HG02763 (cell line): ENCODE results near the gene SCAF11.
A peak's percentile ranks its signal among the peaks of the same experiment; 100 is the strongest.
"Not testable (repeated sequence)": the region's sequence is repeated elsewhere in the genome, so short reads cannot be mapped to it uniquely, and the experiment has no call there.

Experiments
- ATAC-seq: cut with Tn5 transposase; IDR thresholded peaks from one replicate; pipeline ENCODE4 v1.9.1; 2021; ENCODE audit warnings: mild to moderate bottlenecking, moderate library complexity; ENCODE audit not compliant: unreplicated experiment

SCAF11 gene, protein sequence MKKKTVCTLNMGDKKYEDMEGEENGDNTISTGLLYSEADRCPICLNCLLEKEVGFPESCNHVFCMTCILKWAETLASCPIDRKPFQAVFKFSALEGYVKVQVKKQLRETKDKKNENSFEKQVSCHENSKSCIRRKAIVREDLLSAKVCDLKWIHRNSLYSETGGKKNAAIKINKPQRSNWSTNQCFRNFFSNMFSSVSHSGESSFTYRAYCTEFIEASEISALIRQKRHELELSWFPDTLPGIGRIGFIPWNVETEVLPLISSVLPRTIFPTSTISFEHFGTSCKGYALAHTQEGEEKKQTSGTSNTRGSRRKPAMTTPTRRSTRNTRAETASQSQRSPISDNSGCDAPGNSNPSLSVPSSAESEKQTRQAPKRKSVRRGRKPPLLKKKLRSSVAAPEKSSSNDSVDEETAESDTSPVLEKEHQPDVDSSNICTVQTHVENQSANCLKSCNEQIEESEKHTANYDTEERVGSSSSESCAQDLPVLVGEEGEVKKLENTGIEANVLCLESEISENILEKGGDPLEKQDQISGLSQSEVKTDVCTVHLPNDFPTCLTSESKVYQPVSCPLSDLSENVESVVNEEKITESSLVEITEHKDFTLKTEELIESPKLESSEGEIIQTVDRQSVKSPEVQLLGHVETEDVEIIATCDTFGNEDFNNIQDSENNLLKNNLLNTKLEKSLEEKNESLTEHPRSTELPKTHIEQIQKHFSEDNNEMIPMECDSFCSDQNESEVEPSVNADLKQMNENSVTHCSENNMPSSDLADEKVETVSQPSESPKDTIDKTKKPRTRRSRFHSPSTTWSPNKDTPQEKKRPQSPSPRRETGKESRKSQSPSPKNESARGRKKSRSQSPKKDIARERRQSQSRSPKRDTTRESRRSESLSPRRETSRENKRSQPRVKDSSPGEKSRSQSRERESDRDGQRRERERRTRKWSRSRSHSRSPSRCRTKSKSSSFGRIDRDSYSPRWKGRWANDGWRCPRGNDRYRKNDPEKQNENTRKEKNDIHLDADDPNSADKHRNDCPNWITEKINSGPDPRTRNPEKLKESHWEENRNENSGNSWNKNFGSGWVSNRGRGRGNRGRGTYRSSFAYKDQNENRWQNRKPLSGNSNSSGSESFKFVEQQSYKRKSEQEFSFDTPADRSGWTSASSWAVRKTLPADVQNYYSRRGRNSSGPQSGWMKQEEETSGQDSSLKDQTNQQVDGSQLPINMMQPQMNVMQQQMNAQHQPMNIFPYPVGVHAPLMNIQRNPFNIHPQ (N-terminal part only)

DNA sequence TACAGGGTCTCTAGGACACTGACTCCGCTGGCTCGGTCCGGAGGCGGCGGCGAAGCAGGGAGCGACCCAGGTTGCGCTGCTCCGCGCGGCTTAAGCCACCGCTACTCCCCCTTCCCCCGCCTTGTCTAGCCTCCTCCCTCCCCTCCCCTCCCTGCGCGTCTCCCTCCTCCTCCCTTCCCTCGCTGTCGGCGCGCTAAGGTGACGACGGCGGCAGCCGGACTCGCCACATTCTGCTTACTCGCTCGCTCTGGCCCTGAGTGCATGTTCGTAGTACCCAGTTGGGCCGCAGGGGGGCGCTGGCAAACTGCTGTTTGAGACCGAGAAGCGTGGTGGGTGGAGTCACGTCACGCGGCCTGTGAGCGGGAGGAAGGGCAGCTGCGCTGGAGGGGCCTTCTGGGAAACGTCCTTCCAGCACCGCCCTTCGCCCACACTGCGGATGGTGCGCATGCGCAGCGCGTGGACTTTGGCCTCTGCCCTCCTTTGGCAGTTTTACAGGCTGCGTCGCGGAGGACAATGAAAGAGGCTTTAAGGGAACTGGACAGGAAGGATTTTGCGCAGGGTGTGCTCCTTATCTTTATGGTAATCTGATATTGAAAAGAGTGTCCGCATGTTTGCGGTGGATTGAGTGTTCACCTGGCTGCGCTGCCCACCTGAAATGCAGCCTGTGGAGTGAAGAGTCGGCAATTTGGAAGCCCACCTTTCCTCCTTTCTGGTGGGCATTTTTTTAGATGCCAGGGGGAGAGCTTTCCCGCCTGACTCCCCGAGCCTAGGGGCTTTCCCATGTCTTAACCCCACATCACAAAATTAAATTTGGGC lies at the start of gene SCAF11:
Gene SCAF11, minus strand, starts transcription at position 107 of the 816 bp plus-strand sequence. CDS start 26,407 bp downstream, outside the sequence.
- peak; percentile 63 for ATAC-seq

DNA sequence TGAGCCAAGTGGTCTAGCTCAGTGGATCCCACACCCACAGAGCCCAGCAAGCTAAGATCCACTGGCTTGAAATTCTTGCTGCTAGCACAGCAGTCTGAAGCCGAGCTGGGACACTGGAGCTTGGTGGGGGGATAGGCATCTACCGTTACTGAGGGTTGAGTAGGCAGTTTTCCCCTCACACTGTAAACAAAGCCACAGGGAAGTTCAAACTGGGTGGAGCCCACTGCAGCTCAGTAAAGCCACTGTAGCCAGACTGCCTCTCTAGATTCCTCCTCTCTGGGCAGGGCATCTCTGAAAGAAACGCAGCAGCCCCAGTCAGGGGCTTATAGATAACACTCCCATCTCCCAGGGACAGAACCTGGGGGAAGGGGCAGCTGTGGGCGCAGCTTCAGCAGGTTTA lies 46.7 kb upstream of the SCAF11 start:
- ATAC-seq: not testable (repeated sequence)

DNA sequence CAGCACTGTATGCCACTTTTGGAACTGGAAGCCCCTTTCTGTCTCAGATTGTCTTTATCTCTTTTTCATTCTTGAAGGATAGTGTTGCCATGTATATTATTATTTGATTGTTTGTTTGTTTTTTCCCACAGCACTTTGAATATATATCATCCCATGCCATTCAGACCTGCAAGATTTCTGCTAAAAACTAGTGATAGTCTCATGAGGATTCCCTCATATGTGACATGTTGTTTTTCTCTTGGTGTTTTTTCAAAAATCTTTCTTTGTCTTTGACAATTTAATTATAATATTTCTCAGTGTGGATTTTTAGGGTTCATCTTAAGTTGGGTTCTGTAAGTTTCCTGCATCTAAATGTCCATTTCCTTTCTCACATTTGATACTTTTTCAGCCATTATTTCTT lies 36.8 kb upstream of the SCAF11 start:
- no peak for ATAC-seq

DNA sequence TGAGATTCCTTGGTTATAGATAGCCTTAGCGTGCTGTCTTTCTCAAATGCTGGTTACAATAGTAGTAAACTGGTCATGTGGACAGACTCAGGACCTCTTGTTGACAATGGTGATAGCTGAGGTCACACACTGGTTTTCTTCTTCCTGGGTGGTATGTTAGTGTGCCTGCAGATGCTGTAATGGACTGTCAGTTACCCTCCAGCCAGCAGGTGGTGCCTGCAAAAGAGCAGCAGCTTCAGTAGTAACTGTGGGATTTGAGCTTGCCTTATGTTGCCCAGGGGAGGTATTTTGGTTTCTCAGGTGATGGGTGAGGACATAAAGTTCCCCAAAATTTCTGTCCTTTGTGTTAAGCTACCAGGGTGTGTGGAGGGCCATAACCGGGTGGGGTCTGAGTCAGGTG lies 33.7 kb upstream of the SCAF11 start:
- ATAC-seq: no peak

DNA sequence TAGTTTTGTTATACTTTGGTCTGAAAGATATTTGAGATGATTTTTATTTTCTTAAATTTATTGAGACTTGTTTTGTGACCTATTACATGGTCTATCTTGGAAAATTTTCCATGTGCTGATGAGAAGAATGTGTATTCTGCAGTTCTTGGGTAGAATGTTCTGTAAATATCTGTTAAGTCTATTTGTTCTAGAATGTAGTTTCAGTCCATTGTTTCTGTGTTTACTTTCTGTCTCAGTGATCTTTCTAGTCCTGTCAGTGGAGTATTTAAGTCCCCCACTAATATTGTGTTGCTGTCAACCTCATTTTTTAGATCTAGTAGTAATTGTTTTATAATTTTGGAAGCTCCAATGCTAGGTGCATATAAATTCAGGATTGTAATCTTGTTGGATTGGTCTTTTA lies 30.4 kb upstream of the SCAF11 start:
- no peak for ATAC-seq

DNA sequence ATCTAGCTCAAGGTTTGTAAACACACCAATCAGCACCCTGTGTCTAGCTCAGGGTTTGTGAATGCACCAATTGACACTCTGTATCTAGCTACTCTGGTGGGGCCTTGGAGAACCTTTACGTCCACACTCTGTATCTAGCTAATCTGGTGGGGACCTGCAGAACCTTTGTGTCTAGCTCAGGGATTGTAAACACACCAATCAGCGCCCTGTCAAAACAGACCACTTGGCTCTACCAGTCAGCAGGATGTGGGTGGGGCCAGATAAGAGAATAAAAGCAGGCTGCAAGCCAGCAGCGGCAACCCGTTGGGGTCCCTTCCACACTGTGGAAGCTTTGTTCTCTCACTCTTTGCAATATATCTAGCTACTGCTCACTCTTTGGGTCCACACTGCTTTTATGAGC lies 28.3 kb upstream of the SCAF11 start:
- ATAC-seq: not testable (repeated sequence)

DNA sequence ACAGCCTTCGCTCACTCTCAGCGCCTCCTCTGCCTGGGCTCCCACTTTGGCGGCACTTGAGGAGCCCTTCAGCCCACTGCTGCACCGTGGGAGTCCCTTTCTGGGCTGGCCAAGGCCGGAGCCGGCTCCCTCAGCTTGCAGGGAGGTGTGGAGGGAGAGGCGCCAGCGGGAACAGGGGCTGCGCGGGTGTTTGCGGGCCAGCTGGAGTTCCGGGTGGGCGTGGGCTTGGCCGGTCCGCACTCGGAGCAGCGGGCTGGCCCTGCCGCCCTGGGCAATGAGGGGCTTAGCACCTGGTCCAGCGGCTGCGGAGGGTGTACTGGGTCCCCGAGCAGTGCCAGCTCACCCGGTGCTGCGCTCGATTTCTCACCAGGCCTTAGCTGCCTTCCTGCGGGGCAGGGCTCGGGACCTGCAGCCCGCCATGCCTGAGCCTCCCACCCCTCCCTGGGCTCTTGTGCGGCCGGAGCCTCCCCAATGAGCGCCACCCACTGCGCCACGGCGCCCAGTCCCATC lies 27.5 kb upstream of the SCAF11 start:
- ATAC-seq: not testable (repeated sequence)

DNA sequence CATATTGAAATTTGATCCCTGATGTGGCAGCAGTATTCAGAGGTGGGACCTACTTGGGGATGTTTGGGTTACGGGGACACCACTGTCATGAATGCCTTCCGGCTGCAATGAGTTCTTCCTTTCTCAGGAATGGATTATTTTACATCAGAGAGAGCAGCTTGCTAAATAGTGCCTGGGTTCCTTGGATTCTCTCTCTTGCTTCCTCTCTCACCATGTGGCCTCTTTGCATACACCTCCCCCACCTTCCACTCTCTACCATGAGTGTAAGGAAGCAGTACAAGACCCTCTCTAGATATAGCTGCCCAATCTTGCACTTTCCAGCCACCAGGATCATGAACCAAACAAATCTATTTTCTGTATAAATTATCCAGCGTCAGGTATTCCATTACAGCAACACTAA lies 15.4 kb upstream of the SCAF11 start:
- ATAC-seq: no peak

DNA sequence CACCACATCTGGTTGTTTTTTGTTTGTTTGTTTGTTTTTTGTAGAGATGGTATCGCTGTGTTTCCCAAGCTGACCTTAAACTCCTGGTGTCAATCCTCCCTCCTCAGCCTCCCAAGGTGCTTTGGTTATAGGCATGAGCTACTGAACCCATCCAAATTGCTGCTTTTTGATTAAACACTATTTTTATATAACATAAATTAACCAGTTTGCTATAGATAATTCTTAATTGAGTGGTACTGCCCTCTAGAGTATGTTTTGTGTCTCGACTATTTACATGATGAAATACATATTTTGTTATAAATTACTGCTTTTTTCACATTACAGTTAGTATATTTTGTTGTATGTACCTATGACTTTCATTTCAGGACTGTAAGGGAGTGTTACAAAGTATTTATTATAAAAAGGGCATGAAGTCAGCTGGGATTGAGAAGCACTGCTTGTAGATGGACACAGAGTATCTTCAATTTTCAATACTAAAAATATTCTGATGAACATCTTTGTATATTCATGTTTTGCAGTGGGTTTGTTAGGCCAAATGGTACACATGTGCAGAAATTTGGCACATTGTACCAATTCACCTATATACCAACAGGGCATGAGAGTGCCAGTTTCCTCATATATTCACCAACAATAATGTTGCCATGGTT lies 14.9 kb upstream of the SCAF11 start:
- no peak for ATAC-seq

DNA sequence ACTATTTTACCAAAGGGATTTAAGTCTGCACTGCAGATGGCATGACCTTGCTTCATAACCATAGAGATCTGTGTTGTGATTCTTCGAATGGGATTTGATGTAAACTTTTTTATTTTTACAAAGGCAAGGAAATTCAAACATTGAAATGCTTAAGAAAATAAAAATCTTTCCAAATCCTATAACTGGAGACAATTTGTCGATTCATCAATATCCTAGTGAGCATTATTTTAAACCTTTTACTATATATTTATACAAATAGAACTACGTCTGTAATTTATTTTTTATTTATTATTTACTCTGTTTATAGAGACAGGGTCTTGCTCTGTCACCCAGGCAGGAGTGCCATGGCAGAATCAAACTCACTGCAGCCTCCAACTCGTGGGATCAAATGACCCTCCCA lies 14.3 kb upstream of the SCAF11 start:
- no peak for ATAC-seq

DNA sequence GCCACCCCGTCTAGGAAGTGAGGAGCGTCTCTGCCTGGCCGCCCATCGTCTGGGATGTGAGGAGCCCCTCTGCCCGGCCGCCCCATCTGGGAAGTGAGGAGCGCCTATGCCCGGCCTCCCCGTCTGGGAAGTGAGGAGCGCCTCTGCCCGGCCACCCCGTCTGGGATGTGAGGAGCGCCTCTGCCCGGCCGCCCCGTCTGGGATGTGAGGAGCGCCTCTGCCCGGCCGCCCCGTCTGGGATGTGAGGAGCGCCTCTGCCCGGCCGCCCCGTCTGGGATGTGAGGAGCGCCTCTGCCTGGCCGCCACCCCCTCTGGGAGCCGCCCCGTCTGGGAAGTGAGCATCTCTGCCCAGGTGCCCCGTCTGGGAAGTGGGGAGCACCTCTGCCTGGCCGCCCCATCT lies 9.7 kb upstream of the SCAF11 start:
- not testable (repeated sequence) for ATAC-seq

DNA sequence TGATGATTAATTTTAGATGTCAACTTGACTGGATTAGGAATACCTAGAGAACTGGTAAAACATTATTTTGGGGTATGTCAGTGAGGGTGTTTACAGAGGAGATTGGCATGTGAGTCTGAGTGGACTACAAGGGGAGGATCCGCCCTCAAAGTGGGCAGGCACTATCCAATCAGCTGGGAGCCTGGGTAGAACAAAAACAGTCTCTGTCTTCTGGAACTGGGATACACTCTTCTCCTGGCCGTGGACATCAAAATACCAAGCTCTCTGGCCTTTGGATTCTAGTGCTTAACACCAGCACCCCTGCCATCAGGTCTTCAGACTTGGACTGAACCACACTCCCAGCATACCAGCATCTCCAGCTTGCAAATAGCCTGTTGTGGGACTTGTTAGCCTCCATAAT lies 4.4 kb upstream of the SCAF11 start:
- ATAC-seq: no peak

DNA sequence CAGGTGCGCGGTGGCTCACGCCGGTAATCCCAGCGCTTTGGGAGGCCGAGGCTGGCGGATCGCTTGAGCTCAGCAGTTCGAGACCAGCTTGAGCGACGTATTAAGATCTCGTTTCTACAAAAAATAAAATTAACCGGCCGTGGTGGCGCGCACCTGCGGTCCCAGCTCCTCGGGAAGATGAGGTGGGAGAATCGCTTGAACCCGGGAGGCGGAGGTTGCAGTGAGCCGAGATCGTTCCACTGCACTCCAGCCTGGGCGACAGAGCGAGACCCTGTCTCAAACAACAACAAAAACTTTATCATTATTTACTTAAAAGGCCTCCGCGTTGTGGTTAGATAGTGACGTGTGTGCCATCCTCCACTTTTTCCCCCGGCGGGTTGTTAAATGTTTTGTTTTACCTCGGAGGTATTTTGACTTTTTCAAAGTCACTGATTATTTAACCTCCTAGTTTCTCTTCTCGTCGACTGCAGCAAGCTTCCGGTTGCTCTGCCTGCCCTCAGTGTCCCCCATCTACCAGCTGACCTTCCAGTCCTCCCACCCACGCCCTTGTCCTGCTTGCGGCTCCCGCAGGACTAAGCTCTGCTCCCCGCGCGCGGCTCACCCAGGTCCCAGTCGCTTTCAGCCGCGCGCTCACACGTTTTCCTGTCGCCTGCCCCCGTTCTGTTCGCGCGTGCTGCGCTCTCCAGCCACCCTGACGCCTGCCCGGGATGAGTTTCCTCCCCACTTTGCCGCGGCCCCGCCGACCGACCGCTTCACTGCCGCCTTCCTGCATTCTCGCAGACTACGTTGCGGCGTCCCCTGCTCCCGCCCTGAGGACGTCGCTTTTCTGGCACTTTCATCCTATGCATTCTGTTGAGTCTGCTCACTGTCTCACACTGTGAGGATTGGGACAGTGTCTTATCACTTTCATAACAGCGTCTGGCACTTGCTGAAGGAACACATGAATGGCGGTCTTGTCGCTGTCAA lies 1.2 kb upstream of the SCAF11 start:
- peak; percentile 24 for ATAC-seq

DNA sequence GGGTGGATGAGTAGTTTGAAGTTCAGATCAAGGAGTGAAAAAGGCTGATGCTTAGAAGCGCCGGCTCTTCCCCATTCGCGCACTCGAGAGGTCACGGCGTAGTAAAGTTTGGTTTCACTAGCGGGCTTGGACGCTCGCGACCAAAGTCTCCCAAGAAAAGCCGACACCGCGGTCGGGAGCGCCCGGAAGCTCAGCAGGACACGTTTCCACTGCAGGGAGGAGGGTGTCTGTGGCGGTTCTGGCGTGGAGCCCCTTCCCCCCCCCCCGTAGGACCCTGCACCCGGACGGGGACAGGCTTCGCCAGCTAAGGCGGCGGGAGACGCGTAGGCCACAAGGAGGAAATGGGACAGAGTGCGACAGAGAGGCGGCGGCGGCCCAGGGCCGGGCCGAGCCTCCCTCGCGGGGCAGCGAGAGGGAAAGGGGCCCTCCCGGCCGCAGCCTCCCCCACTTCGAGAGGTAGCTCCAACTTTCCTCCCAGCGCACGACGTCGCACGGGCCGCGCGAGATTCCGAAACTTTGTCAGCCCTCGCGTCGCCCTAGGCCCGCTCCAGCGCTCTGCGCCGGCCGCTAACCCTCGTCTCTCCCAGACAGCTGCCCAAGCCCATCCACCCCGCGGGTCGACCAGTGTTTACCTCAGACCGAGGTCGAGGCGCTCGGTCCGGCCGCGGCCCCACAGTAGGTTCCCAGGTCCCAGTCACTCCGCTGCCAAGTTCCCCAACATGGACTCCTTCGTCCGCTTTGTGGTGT lies 480 bp downstream of the SCAF11 start:
- ATAC-seq: peak; percentile 27

DNA sequence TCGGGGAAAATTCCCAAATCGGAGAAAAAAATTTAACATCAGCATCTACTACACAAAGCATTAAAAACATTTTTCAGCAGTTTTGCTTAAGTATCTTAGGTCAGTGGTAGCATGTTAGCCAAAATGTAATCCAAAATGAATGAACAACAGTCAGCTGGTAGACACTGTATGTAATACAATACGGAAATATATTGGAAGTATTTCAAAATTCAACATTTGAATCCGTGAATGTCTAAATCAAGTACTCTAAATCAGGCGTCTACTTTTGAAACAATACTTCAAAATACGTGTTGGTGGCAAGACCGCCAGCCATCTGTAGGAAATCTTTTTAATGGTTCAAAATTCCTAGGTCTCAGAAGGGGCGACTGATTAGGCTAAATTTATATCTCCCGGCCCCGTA lies 1.1 kb downstream of the SCAF11 start:
- ATAC-seq: no peak

DNA sequence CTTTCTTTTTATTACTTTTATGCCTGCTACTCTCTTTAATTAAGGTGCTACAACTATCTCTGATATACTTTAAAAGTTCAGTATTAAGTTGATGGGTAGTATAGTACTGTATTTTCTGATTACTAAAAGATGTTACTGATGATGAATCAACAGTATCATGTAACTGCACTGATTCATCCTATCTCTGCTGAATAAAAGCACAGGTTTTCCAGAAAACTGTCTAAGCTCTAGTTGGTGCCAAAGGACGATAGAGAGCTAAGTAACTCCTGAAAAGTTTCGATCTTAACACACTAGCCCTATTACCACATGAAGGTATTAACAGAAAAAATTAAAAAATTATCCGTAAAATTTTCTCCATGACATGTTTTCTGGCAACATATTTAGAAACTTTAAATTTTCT lies 2.1 kb downstream of the SCAF11 start:
- ATAC-seq: no peak

DNA sequence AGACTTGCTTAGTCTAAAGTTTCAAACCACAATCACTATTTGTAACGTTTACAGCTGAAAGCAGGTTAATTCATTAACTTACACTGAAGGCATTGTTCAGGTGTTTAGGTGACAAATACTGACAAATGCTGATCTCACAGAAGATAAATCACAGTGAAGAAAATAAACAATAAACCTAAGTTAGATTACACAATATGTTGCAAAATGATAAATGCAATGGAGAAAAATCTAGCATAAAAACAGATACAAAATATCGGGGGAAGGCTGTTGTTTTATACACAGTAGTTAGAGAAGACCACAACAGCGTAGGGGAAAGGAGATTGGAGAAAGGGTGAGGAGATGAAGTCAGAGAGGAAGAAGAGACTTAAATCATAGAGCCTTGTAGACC lies 3.0 kb downstream of the SCAF11 start:
- ATAC-seq: no peak
